GM12872 (cell line): ENCODE results near the gene EXD3.

Source experiments
- TF ChIP-seq, protein P1 (sequence below): IDR thresholded peaks from 3 replicates; pipeline ENCODE4 v1.5.1; 2011; ENCODE audit warnings: low read depth, mild to moderate bottlenecking, low read length, moderate library complexity; ENCODE audit not compliant: insufficient read depth

Gene EXD3

DNA sequence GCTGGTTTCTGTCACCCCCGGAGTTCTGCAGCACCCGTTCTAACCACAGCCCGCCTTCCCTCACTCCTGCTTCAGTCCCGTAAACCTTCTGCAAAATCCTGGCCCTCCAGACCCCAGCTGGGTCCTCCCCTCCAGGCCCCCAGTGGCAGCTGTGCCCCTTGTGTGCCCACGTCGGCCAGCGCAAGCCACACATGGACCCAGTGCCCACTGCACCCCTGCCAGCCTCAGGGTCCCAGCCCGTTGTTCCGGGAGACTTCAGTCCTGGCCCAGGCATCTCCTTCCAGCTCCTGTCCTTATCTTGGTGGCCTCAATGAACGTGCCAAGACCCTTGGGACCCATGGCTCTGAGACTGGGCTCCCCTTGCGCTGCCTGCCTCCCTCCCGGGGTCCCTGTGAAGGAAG, 43.2 kb downstream of the EXD3 start:
- TF ChIP-seq, protein P1, sequence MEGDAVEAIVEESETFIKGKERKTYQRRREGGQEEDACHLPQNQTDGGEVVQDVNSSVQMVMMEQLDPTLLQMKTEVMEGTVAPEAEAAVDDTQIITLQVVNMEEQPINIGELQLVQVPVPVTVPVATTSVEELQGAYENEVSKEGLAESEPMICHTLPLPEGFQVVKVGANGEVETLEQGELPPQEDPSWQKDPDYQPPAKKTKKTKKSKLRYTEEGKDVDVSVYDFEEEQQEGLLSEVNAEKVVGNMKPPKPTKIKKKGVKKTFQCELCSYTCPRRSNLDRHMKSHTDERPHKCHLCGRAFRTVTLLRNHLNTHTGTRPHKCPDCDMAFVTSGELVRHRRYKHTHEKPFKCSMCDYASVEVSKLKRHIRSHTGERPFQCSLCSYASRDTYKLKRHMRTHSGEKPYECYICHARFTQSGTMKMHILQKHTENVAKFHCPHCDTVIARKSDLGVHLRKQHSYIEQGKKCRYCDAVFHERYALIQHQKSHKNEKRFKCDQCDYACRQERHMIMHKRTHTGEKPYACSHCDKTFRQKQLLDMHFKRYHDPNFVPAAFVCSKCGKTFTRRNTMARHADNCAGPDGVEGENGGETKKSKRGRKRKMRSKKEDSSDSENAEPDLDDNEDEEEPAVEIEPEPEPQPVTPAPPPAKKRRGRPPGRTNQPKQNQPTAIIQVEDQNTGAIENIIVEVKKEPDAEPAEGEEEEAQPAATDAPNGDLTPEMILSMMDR = no peak

DNA sequence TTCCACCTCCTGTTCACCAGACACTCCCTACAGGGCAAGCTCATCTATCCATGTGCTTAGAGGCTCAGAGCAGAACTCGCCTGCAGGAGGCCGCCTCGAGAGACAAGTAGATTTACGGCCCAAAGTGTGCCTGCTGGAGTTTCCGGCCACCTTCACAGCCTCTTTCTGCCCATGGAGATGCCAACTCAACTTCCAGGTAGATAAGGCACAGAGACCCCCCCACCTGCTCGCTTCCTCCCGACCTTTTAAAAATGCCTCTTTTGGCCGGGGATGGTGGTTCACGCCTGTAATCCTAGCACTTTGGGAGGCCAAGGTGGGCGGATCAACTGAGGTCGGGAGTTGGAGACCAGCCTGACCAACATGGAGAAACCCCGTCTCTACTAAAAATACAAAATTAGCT, 46.6 kb downstream of the EXD3 start:
- TF ChIP-seq, protein P1 = no peak

DNA sequence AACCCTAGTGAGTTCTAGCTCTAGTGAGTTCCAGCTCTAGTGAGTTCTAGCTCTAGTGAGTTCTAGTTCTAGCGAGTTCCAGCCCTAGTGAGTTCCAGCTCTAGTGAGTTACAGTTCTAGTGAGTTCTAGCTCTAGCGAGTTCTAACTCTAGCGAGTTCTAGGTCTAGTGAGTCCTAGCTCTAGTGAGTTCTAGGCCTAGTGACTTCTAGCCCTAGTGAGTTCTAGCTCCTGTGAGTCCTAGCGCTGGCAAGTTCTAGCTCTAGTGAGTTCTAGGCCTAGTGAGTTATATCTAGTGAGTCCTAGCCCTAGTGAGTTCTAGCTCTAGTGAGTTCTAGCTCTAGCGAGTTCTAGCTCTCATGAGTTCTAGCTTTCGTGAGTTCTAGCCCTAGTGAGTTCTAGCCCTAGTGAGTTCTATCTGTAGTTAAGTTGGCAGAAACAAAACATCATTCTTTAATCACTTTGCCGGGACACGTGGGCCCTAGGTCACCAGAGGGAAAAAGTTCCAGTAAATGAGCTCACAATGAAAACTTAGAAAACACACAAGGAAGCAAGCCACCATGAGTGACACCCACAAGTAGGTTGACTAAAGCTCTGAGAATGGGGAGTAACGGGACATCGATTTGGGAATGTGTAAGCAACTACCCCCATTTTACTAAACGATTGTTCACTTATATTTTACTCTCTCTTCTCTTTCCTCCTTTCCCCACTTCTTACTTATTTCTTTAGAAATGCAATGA, 47.5 kb downstream of the EXD3 start:
- TF ChIP-seq, protein P1 = no peak

DNA sequence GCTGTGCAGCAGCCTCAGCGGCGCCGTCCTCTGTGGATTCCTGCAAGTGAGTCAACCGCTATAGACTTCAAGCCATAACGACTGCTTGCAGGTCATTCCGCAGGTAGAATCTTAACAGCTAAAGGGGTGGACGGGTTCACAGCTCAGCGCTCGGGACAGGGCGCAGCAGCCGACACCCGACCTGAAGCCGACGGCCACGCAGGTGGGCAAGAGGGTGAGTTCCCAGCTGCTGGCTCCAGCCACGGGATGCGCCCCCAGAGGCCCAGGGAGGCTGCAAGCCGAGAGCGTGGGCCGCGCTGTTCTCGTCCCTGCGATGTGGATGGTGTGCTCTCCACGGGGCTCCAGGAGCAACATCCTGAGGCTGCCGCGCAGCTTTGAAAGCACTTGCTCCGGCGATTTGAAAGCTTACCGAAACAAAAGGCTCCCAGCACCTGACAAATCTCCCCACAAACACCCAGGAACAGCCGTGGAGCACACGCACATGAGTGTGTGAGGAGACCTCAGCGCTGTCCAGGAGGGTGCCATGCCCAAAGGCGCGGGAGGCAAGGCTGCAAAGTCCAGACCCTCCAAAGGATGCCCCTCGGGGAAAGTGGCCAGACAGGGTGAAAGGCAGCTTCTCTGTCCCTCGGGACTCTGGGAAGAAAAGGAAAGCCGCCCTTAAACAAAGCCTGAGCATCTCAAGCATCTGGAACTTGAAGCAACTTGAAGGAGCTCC, 48.7 kb downstream of the EXD3 start:
- TF ChIP-seq, protein P1 = no peak

DNA sequence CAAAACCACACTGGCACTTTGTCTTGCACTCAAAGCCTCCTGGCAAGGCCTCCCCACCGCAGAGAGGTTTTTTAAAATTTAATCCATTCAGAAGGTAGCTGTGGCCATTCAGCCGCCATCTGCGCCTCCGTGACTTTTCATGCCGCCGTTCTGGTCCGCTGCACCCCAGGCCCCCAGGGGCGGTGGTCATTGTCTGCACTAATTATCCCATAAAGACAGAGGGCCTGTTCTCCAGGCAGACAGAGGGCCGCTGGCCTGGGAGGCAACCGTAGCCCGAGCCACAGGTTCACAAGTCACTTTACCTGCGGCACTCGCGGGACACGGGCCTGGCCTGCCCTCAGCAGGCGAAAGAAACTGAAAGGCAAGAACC, 49.4 kb downstream of the EXD3 start:
- TF ChIP-seq, protein P1 = no peak

DNA sequence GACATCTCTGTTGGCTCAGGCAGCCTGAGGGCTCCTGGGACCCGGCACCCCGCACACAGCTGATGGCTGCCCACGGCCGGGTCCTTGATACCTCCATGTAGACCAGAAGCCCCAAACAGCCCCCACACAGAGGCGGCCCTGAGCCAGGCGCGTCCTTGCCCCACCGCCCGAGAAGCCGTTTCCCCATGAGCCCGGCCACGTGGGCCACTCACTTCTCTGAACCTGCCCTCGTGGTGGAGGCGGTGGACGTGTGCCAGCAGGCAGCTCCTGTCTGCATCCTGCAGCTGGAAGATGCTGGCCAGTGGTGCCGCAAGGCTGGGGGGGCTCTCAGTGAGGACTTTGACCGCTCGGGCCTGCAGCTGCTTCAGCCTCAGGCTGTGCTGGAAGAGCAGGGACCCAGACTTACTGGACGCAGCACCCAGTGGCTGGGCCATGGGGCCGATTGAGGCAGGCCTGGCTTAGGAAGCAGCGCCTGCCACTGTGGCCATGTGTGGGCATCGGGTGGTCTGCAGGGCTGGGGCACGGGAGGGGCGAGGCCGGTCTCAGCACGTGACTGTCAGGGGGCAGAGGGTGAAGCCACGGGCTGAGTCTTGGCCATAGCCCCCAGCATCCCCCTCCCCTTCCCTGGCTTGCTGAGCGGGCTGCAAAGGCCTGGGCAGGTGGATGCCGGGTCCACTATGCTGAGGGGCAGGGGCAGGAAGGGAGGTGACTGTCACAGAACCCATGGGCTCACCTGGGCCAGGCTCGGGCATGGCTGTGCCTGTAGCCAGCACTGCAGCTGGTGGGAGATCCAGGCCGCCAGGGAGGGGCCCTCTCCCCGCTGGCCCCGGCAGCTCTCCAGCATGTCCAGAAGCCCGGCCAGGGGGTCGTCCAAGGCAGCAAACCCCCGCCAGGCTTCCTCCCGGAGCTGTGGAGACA, 50.0 kb downstream of the EXD3 start:
- TF ChIP-seq, protein P1 = no peak

DNA sequence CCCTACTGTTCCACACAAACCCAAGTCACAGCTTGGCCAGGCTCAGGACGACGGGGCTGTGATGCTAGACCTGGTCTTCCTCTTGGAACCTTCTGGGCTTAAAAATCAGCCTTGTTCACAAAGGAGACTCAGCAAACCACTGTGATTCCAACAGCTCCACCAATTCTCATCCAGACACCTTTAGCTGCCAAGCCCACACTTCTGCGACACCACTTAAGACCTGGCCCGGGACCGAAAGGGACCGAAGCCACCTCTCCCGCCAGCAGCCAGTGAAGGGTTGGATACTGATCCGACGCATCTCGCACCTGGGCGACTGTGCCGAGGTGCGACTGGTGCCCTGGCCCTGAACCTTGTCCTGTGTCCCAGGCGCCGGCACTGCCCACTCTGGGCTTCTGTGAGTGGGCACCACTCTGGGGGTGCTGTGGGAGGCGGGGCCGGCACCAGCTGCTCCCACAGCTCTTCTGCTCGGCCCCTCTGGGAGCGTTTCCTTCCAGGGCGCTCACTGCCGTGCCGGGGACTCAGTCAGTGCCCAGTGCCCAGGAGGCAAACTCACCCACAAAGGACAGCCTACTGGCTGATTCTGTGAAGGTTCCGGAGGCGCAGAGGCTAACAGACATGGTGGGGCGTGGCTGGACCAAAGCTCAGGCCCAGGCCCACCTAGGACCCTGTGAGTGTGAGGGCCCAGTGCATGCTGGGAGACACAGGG, 50.9 kb downstream of the EXD3 start:
- TF ChIP-seq, protein P1 = no peak
